ENCODE data around the gene MT1B.
"Not testable (repeated sequence)": the region's sequence is repeated elsewhere in the genome, so short reads cannot be mapped to it uniquely, and the experiment has no call there.

MT1B gene

GRCh38 chr16:56669005-56669839 lies 17.5 kb downstream of the MT1B start, which contains the start of gene MT1H:
MT1H (plus strand) TSS chr16:56669814; CDS start chr16:56669885, 71 bp downstream.
- DNase-seq, result no peak

- no peak for DNase-seq
Observed at GRCh38 chr16:56669840-56670619, 18.3 kb downstream of the MT1B start.

GRCh38 chr16:56670620-56670934 lies 18.9 kb downstream of the MT1B start:
- DNase-seq, result no peak

- DNase-seq, result not testable (repeated sequence)
Observed at GRCh38 chr16:56671691-56672090, 20.0 kb downstream of the MT1B start.

- DNase-seq, result not testable (repeated sequence)
Observed at GRCh38 chr16:56672171-56672570, 20.5 kb downstream of the MT1B start.

GRCh38 chr16:56672761-56673536 lies 21.3 kb downstream of the MT1B start:
- no peak for DNase-seq

- DNase-seq, result peak; percentile 26
Observed at GRCh38 chr16:56673921-56674320, 22.2 kb downstream of the MT1B start.

GRCh38 chr16:56674570-56674969 lies 22.9 kb downstream of the MT1B start:
- DNase-seq, result not testable (repeated sequence)

GRCh38 chr16:56675685-56676210 lies 24.1 kb downstream of the MT1B start:
- DNase-seq, result peak; percentile 34

- no peak for DNase-seq
Observed at GRCh38 chr16:56677474-56677873, 25.8 kb downstream of the MT1B start.

GRCh38 chr16:56679078-56679730 lies 27.5 kb downstream of the MT1B start:
- DNase-seq, result no peak

GRCh38 chr16:56679818-56680217 lies 28.1 kb downstream of the MT1B start:
- no peak for DNase-seq

- peak; percentile 90 for DNase-seq
Observed at GRCh38 chr16:56681939-56682702, 30.4 kb downstream of the MT1B start, which contains the start of gene MT1X. MT1X (plus strand) TSS chr16:56682470; CDS start chr16:56682541, 71 bp downstream.

- no peak for DNase-seq
Observed at GRCh38 chr16:56682703-56683397, 31.2 kb downstream of the MT1B start.

GRCh38 chr16:56683424-56684172 lies 31.9 kb downstream of the MT1B start:
- no peak for DNase-seq

GRCh38 chr16:56684256-56684925 lies 32.7 kb downstream of the MT1B start:
- DNase-seq, result no peak

- no peak for DNase-seq
Observed at GRCh38 chr16:56684926-56685590, 33.4 kb downstream of the MT1B start.

- DNase-seq, result no peak
Observed at GRCh38 chr16:56686758-56687157, 35.1 kb downstream of the MT1B start.

- DNase-seq, result no peak
Observed at GRCh38 chr16:56688762-56689161, 37.1 kb downstream of the MT1B start.

Measured in CD4-positive, alpha-beta T cell treated with Interleukin-10 for 1 hour (primary cell).